Measurements from ENCODE around the gene CHMP4A. TPM values are rescaled to one million over a fixed set of nuclear protein-coding genes. Genes with fewer than 3 reads are reported as not detected.
A peak's percentile ranks its signal among the peaks of the same experiment; 100 is the strongest.

Gene CHMP4A
- total and polyA plus RNA-seq, 2 of the 13 experiments (the other 11 are each of a cell fraction or from before 2014, with no cell fraction given) = 83.6 to 113 TPM

- TF ChIP-seq GMEB2 (CRISPR knock-in tag; IDR thresholded peaks at IDR 0.05; ENCODE audit: low read depth) = peak; percentile 68; the same call in 1 of the 2 replicates
- peak; percentile 85 for TF ChIP-seq ZHX2 (IDR thresholded peaks at IDR 0.05; ENCODE audit: low read depth)
- TF ChIP-seq ZHX2 (CRISPR knock-in tag; IDR thresholded peaks at IDR 0.05; ENCODE audit: borderline replicate concordance) = no peak
- no peak for TF ChIP-seq BCLAF1 (IDR thresholded peaks at IDR 0.05)
- TF ChIP-seq NFKBIZ (CRISPR knock-in tag; IDR thresholded peaks at IDR 0.05) = peak; percentile 98
- TF ChIP-seq NFATC3 (CRISPR knock-in tag; IDR thresholded peaks at IDR 0.05) = peak; percentile 95; the same call in 1 of the 2 replicates
- peak; percentile 18; the same call in 1 of the 2 replicates for TF ChIP-seq TBP (CRISPR knock-in tag; IDR thresholded peaks at IDR 0.05)
- peak; percentile 97 for TF ChIP-seq TEAD3 (CRISPR knock-in tag; optimal IDR thresholded peaks at IDR 0.05; ENCODE audit: borderline replicate concordance)
- TF ChIP-seq ATF2 (CRISPR knock-in tag; IDR thresholded peaks at IDR 0.05) = peak; percentile 98
- TF ChIP-seq ZNF274 (CRISPR knock-in tag; IDR thresholded peaks at IDR 0.05) = peak; percentile 96
- TF ChIP-seq SUZ12 (IDR thresholded peaks at IDR 0.05; ENCODE audit: low read depth, low read length) = no peak
- no peak for TF ChIP-seq NKX3-1 (CRISPR knock-in tag; IDR thresholded peaks at IDR 0.05)
- TF ChIP-seq MAF1 (CRISPR knock-in tag; IDR thresholded peaks at IDR 0.05; ENCODE audit: borderline replicate concordance) = peak; percentile 89; the same call in 1 of the 2 replicates
- TF ChIP-seq MEF2D (CRISPR knock-in tag; IDR thresholded peaks at IDR 0.05) = peak; percentile 98
- TF ChIP-seq ZBTB3 (CRISPR knock-in tag; IDR thresholded peaks at IDR 0.05; ENCODE audit: borderline replicate concordance, low read depth) = no peak; the same call in 1 of the 2 replicates
Observed at GRCh38 chr14:24160850-24161804, 52.2 kb downstream of the CHMP4A start, which contains the start of gene IRF9 (continued).

Measured in HepG2 (cell line).